Tibial nerve (tissue), 4 donors: ENCODE results near the gene GDAP1L1.

Experiments used
- EP300 ChIP-seq, 2 donors: sonication (generic); formaldehyde crosslinking; IDR thresholded peaks; one replicate each; pipeline ENCODE4 v1.6.1; 2017; ENCODE audit warnings: antibody characterized with exemption in 2 of 2, mild to moderate bottlenecking in 1 of 2
- TF ChIP-seq, protein P1 (sequence below), 5 experiments: fragments of 200-600 bp in 3 of 5; fragments of 450-650 bp in 2 of 5; sonication (generic) in 3 of 5; IDR thresholded peaks; one replicate each; pipeline ENCODE4 v1.5.1; 2016 to 2019; ENCODE audit warnings: antibody characterized with exemption in 5 of 5, mild to moderate bottlenecking in 3 of 5, moderate library complexity in 2 of 5

DNA sequence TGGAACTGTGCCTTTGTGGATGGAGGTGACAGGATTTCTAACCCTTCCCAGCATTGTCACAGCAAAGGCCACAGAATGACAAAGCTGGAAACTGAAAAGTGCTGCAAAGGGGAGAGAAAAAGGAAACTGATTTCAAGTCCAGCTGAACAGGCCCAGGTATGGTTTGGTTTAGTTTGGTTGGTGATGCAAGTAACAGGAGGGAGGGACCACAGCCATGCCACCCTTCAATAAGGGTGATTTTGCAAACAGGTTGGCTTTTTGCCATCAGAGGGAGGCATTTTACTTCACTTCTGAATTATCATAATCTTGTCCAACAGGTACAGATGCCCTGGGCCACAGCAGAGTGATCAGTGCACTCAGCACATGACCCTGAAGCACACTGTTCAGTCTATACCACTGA is 57.3 kb downstream of the GDAP1L1 start:
- TF ChIP-seq, protein P1, sequence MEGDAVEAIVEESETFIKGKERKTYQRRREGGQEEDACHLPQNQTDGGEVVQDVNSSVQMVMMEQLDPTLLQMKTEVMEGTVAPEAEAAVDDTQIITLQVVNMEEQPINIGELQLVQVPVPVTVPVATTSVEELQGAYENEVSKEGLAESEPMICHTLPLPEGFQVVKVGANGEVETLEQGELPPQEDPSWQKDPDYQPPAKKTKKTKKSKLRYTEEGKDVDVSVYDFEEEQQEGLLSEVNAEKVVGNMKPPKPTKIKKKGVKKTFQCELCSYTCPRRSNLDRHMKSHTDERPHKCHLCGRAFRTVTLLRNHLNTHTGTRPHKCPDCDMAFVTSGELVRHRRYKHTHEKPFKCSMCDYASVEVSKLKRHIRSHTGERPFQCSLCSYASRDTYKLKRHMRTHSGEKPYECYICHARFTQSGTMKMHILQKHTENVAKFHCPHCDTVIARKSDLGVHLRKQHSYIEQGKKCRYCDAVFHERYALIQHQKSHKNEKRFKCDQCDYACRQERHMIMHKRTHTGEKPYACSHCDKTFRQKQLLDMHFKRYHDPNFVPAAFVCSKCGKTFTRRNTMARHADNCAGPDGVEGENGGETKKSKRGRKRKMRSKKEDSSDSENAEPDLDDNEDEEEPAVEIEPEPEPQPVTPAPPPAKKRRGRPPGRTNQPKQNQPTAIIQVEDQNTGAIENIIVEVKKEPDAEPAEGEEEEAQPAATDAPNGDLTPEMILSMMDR (IDR thresholded peaks at IDR 0.05), result no peak
- no peak for TF ChIP-seq EP300 (IDR thresholded peaks at IDR 0.05)
